Measurements from ENCODE around the gene PSMB7. TPM values are rescaled to one million over a fixed set of nuclear protein-coding genes. Genes with fewer than 3 reads are reported as not detected.

Gene PSMB7
- total RNA-seq, 1 donor from 2014 or later, result 73.5 TPM

- no peak overlapping the region for H3K27ac ChIP-seq
- no peaks in the 10 kb centered on the region for H3K9me3 ChIP-seq
- H3K4me3 ChIP-seq, result no peak overlapping the region
- TF ChIP-seq, protein P1, sequence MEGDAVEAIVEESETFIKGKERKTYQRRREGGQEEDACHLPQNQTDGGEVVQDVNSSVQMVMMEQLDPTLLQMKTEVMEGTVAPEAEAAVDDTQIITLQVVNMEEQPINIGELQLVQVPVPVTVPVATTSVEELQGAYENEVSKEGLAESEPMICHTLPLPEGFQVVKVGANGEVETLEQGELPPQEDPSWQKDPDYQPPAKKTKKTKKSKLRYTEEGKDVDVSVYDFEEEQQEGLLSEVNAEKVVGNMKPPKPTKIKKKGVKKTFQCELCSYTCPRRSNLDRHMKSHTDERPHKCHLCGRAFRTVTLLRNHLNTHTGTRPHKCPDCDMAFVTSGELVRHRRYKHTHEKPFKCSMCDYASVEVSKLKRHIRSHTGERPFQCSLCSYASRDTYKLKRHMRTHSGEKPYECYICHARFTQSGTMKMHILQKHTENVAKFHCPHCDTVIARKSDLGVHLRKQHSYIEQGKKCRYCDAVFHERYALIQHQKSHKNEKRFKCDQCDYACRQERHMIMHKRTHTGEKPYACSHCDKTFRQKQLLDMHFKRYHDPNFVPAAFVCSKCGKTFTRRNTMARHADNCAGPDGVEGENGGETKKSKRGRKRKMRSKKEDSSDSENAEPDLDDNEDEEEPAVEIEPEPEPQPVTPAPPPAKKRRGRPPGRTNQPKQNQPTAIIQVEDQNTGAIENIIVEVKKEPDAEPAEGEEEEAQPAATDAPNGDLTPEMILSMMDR (IDR thresholded peaks at IDR 0.05), result no peak
- H3K36me3 ChIP-seq, result peaks cover 87% of the 10 kb centered on the region
- intact Hi-C loops (cut with DNase I), result loop anchor here (10.0 kb wide), 1 partner anchor 55 kb away; no protein-coding TSS in a partner anchor
- no peak for ATAC-seq
- H3K4me1 ChIP-seq, result no peaks in the 10 kb centered on the region
- peak; percentile 51 for DNase-seq
- no peaks in the 10 kb centered on the region for H3K27me3 ChIP-seq
Measured at GRCh38 chr9:124349675-124350493, 65.4 kb downstream of the PSMB7 start.

DNA sequence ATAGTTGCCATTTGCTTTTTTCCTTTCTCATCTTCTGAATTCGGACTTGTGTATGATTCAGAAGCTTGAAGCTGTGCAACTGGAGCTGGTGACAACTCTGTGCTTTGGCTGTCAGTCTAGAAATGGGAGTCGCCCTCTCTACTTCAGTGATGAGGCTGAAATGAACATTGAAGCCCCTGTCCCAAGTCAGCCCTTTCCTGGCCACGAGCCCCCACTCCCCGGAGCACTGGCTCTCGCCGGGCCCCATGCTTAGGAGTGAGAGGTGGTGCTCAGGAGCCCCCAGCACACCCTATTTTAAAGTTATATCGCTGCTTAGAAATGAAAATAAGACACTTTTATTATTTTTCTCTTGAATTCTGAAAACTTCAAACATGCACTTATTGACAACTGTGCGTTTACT, 66.0 kb downstream of the PSMB7 start:
- TF ChIP-seq, protein P1 (IDR thresholded peaks at IDR 0.05), result no peak
- DNase-seq (no peak), ATAC-seq (no peak)
- Histone ChIP-seq H3K9me3 (no peaks in the 10 kb centered on the region), H3K27me3 (no peaks in the 10 kb centered on the region), H3K4me3 (no peak overlapping the region), H3K36me3 (peaks cover 87% of the 10 kb centered on the region), H3K27ac (no peak overlapping the region), H3K4me1 (no peaks in the 10 kb centered on the region)
- intact Hi-C loops (cut with DNase I), result loop anchor here (10.0 kb wide), 1 partner anchor 56 kb away; no protein-coding TSS in a partner anchor

- TF ChIP-seq, protein P1 (IDR thresholded peaks at IDR 0.05), result no peak
Measured at GRCh38 chr9:124348831-124349230, 66.4 kb downstream of the PSMB7 start.

DNA sequence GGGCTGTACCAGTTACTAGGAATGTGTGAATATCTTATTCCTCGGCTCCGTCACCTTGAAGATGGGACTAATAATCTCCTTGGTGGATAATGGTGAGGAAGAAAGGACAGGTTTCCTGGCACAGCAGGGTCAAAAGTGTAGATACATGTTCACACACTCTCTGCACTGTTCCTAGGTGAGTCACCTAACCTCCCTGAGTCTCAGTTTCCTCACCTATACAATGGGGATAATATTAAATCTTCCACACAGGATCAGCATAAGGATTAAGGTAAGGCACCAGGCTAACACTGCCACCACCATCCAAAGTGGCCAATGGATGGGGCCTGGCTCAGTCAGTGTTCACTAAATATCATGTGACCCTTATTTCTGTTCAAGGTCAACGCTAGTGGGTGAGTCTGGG, 66.9 kb downstream of the PSMB7 start:
- Histone ChIP-seq H3K27me3 (no peaks in the 10 kb centered on the region), H3K4me1 (no peaks in the 10 kb centered on the region), H3K9me3 (no peaks in the 10 kb centered on the region), H3K36me3 (peaks cover 84% of the 10 kb centered on the region), H3K27ac (no peak overlapping the region), H3K4me3 (no peak overlapping the region)
- ATAC-seq (no peak), DNase-seq (no peak)
- TF ChIP-seq, protein P1 (IDR thresholded peaks at IDR 0.05), result no peak
- intact Hi-C loops (cut with DNase I), result loop anchor here (10.0 kb wide), 1 partner anchor 56 kb away; no protein-coding TSS in a partner anchor

More at GRCh38 chr9:124348831-124349230, 66.4 kb downstream of the PSMB7 start:
- intact Hi-C loops (cut with DNase I), result loop anchor here (10.0 kb wide), 1 partner anchor 56 kb away; no protein-coding TSS in a partner anchor
- no peaks in the 10 kb centered on the region for H3K4me1 ChIP-seq
- no peaks in the 10 kb centered on the region for H3K9me3 ChIP-seq
- ATAC-seq (no peak), DNase-seq (peak; percentile 53)
- no peaks in the 10 kb centered on the region for H3K27me3 ChIP-seq
- H3K4me3 ChIP-seq, result no peak overlapping the region
- peaks cover 87% of the 10 kb centered on the region for H3K36me3 ChIP-seq
- no peak overlapping the region for H3K27ac ChIP-seq

DNA sequence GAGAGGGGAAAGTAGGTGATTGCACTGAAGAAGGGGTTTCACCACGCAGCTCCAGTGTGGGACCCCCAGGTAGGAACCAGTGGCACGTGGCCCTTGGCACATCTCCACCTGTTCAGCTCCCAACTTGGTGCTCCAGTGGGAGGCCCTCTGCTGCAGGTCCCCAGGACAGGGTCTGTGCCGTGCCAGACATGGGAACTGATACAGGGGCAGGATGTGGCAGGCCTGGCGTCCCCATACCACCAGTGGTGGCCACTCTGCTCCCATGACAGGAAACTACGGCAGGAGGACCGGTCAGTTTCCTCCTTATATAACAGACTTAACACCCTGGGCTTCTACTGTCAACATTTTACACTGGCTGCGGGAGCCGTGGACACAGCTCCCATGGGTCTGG, 67.3 kb downstream of the PSMB7 start:
- H3K4me3 ChIP-seq, result no peak overlapping the region
- peak; percentile 52 for DNase-seq
- H3K27me3 ChIP-seq, result no peaks in the 10 kb centered on the region
- H3K9me3 ChIP-seq, result no peaks in the 10 kb centered on the region
- no peak overlapping the region for H3K27ac ChIP-seq
- H3K4me1 ChIP-seq, result no peaks in the 10 kb centered on the region
- ATAC-seq, result no peak
- TF ChIP-seq, protein P1 (IDR thresholded peaks at IDR 0.05), result no peak
- intact Hi-C loops (cut with DNase I), result loop anchor here (10.0 kb wide), 1 partner anchor 57 kb away; no protein-coding TSS in a partner anchor
- H3K36me3 ChIP-seq, result peaks cover 80% of the 10 kb centered on the region
